Left lobe of liver (tissue), 2 donors: ENCODE results near the gene DYRK4. TPM values are rescaled to one million over a fixed set of nuclear protein-coding genes. Genes with fewer than 3 reads are reported as not detected.
"Not testable (repeated sequence)": the region's sequence is repeated elsewhere in the genome, so short reads cannot be mapped to it uniquely, and the experiment has no call there.

Experiments used
- ATAC-seq: fragments of 200-7000 bp; cut with Tn5 transposase; one replicate; pipeline ENCODE4 v1.9.1; 2020; ENCODE audit warnings: mild to moderate bottlenecking, moderate library complexity
- DNase-seq: peaks from one replicate; pipeline ENCODE4 v3.0.0-alpha.2; 2020; ENCODE audit warnings: low spot score
- total RNA-seq: library from RNA; stranded (reverse); gene quantifications from one replicate; pipeline ENCODE4 v1.2.1, GENCODE V29; 2021
- donor health status: DM: no; HTN: no; CAD: no; lungs with moderate emphysema.
- donor health status: DM: no; HTN: yes; CAD: no.

Gene DYRK4, protein sequence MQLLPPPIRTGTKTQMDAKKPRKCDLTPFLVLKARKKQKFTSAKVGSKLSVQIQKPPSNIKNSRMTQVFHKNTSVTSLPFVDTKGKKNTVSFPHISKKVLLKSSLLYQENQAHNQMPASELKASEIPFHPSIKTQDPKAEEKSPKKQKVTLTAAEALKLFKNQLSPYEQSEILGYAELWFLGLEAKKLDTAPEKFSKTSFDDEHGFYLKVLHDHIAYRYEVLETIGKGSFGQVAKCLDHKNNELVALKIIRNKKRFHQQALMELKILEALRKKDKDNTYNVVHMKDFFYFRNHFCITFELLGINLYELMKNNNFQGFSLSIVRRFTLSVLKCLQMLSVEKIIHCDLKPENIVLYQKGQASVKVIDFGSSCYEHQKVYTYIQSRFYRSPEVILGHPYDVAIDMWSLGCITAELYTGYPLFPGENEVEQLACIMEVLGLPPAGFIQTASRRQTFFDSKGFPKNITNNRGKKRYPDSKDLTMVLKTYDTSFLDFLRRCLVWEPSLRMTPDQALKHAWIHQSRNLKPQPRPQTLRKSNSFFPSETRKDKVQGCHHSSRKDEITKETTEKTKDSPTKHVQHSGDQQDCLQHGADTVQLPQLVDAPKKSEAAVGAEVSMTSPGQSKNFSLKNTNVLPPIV
- 8.7 TPM for total RNA-seq

DNA sequence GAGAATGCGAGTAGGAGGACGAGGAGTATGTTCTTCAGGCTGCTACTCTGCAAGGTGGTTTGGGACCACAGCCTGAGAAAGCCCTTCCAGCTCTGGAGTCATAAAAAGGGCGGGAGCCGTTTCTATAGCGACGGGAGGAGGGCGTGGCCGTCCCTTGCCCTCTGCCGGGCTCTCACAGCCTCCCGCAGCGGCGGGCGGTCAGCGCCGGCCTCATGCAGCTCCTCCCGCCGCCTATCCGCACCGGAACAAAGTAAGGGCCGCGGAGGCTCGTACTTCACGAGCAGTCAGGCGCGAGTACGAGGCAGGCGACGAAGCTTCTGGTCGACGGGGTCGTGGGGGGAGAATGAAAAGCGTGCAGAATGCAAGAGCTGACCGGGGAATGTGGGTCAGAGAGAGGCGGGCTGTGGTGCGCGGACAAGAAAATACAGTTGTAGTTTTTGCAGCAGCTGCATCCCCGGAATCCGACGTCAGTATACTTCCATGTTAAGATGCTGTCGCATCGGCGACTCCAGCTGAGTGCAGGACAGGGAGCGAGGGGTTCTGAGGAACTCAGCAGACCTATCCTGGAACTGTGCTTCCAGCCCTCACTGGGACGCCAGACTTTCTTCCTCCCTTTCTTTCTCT, at the start of gene DYRK4:
TSS of gene DYRK4 (plus strand) at position 175 of the 624 bp plus-strand sequence. CDS start at position 213, 38 bp downstream.
- ATAC-seq (peak; percentile 100), DNase-seq (peak; percentile 80)

DNA sequence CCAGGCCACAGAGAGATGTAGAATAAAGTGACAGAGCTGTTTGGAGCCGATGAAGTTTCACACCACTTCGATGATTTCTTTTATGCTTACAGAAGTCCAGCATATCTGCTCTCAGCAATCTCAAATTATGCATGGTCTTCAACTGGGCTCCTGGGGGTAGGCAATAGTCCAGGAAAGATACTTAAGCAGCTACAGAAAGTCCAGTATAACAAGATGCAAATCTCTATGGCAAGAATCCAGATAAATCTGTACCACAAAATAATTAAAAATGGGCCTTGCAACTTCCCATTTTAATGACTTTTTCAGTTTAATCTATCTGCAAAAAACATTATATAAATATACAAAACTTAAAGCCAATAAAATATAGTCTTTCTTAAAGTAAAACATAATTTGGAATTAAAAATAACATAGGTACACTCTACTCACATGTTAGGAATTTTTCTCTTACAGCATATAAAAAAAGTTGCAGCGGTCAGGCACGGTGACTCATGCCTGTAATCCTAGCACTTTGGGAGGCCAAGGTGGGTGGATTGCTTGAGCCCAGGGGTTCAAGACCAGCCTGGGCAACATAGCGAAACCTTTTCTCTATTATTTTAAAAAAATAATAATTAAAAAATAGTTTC, 43.8 kb upstream of the DYRK4 start:
- no peak for ATAC-seq
- DNase-seq, result no peak

DNA sequence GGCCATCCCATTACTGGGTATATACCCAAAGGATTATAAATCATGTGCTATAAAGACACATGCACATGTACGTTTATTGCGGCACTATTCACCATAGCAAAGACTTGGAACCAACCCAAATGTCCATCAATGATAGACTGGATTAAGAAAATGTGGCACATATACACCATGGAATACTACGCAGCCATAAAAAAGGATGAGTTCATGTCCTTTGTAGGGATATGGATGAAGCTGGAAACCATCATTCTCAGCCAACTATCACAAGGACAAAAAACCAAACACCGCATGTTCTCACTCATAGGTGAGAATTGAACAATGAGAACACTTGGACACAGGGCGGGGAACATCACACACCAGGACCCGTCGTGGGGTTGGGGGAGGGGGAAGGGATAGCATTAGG, 38.6 kb upstream of the DYRK4 start:
- not testable (repeated sequence) for ATAC-seq

DNA sequence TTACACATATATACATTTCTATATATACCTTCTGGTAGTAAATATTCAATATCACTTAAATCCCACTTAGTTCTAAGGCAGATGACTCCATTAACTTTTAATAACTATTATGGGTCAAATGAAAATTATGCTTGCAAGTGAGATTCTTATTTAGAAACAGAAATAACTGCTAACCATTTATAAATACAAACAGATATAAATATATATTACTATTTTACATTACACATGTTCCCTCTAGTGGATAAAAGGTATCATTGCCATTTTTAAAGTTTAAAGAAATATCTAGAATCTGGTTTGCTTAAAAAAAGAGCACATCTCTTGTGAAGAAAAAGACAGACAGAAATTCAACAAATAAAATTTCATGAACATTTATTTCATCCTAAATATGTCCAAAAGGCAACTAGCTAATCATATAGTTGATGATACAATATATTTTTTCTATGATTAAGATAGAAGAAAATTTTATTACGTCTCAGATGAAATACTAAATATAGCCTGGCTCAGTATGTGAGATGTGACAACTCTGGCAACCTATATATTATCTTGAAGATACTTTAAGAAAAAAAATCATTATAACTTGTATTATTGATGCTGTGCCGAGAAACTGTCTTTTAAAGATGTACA, 35.0 kb upstream of the DYRK4 start:
- no peak for ATAC-seq
- DNase-seq, result no peak

More for the DNA sequence above, 38.6 kb upstream of the DYRK4 start:
- DNase-seq, result not testable (repeated sequence)

DNA sequence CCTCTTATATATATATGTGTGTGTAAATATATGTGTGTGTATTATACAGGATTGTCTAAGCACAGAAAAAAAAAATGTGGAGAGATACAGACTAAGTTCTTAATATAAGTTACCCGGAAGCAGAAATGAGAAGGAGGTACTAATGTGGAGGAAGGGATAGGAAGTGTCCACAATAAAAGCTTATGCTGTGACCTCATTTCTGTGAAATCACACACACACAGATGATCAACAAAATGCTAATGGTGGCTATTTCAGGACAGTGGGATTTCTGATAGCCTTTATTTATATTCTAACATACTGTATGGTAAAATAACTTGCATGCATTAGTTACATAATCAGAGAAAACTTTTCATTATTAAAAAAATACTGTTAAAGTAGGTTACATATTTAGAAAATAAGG, 31.8 kb upstream of the DYRK4 start:
- no peak for ATAC-seq

DNA sequence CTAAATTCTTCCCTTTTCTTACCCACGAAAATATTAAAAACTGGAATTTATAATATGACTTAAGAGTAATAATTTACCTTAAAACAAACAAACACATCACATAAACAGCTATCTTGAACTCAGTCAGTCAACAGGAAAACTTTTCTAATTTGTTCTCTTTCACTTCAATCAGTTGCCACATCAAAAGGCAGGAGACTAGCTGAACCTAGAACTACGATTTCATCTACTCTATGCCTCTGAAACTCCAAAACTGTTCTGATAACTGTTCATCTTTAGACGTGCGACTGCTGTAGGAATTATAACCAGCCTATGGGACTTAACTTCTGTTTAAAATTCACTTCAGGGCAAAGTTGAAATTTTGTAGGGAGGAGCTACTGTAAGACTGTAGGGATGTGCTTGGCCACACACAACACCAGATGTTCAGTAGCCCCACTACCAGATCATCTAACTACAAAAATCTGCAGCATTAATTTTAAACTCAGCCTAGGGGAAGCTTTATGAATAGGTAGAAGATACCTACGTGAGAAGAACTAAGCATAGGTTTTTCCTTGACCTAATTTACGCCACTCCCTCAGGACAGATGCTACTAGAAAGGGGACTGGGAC, 30.9 kb upstream of the DYRK4 start:
- ATAC-seq (no peak), DNase-seq (no peak)

More for the DNA sequence above, 31.8 kb upstream of the DYRK4 start:
- no peak for DNase-seq

DNA sequence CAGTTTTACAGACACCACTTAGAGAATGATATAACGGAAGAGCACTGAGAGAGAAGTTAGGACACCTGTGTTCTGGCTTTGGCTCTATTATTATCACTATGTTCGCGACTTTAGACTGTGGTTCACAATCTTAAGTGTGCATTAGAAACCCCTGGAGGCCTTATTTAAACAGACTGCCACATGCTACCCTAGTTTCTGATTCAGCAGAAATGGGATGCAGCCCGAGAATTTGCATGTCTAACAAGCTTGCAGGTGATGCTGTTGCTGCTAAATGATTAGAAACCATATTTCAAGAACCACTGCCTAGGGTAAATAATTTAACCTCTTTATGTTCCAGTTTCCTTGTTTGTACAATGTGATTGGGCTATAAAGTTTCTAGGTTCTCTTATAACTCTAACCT, 26.9 kb upstream of the DYRK4 start:
- ATAC-seq (no peak), DNase-seq (no peak)

DNA sequence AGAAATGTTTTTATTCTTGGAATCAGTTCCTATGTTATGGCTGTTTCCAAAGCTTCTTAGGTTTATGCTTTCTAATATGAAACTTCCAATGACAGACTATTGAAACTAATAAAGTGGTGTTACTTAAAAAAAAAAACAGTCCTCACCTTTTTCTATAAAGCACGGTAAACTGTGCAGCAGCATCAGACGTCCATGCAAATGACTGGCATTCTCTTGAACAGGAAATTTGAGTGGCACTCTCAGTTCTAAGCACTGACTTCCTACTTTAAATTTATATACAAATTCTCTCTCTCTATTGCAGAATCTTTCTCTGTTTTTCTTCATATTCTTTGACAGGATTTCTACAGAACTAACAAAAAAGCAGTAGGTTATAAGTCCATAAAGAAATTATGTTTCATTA, 26.1 kb upstream of the DYRK4 start:
- ATAC-seq, result no peak
- DNase-seq, result no peak

DNA sequence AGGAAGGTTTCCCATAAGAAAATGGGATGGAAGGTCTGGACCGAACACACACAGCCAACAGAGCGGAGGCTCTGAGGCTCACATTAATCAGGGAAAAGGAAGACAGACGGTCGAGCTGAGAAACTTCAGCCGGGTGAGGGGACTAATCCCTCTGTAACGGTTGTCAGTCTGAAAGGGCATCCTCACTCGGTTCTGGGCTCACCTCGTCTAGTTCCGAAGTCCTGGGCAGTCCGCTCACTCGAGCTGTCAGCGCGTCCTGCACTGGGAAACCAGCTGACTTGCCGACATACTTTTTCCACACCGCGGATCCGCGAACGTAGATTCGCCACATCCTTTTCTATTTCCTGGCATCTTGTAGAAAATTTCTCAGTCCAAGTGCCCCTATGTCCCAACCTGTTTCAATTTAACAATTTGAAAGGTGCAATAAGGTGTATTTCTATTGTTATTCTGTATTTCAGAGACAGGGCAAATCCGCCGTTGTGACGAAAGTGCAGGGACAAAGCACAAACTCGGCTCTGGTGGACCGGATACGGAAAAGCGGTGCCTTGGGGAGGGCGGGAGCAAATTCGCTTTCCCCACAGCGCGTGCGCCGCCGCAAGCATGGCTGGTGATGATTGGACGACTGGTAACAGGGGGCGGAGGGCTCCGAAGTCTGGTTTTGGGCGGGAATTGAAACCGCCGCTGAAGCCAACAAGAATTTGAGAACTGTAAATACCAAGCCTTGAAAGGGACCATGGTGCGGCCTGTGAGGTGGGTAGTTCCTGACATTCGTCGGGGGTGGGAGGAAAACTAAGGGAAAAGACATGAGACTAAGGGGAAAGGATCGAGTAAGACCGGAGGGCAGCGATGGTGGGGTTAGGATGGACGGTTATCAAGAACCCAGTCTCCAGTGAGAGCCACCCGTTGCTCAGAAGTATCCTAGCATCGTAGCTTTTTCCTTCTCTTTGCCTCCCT, 23.5 kb upstream of the DYRK4 start, which contains the start of gene RAD51AP1:
TSS of gene RAD51AP1 (plus strand) at position 684 of the 954 bp plus-strand sequence. CDS start at position 734, 50 bp downstream.
- peak; percentile 96 for DNase-seq
- peak; percentile 99 for ATAC-seq

DNA sequence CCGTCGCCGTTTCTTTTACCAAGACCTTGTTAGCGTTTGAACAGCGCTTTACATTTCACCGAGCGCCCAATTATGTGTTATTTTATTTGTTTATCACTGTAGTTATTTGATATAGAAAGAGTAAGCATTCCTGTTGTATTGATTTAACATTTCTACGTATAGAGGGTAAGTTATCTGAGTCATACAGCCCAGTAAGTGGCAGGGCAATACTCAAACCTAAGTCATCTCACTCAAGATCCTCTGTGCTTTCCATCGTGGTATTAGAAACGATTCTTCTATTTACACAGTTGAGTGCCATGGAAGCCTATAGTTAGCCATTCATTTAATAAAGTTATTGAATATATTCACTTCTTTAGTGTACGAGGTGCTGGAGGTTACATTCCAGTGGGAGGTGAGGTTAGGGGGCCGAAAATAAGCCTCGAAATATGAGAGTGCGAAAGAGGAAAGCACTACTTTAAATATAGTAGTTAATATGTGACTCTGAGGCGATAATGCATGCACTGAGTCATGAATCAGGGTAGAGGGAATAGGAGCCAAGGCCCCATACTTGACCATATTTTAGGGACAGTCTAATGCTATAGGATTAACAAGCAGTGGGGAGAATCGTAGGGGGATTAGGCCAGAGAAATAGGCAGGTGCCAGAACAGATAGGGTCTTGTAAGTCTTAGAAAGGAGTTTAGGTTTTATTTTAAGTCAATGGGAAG, 22.7 kb upstream of the DYRK4 start:
- ATAC-seq, result no peak
- no peak for DNase-seq

DNA sequence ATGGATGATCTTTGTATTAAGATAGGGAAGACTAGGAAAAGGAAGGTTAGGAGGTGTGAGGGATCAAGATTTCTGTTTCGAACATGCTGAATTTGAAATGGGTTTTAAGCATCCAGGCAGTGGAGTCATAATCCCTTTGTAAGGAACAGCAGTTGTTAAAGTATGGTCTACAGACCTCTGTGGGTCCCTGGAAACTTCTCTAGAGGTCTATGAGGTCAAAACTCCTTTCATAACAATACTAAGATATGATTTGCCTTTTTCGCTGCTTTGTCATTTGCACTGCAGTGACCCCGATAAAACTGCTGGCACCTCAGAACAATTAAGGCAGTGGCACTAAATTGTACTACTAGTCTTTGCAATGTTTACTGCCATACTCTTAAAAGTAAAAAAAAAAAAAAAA, 21.8 kb upstream of the DYRK4 start:
- no peak for DNase-seq

DNA sequence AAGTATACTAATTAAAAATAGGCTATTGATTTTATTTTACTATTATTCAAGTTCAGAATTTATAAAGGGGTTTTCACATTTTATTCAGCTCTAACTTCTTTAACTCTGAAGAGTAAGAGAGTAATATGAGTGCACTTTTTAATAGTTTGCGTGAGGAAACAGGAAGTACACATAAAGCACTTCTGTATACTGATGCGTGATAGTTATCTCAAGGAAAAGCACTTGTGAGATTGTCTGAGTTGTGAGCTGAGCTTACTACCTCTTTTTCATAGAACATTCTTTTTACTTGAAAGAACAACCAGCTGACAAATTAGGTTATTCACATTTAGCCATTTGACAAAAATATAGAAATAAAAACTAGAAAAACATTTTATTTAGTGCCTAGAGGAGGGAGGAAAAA, 21.4 kb upstream of the DYRK4 start:
- DNase-seq, result no peak
- ATAC-seq, result no peak

More for the DNA sequence above, 21.8 kb upstream of the DYRK4 start:
- no peak for ATAC-seq

DNA sequence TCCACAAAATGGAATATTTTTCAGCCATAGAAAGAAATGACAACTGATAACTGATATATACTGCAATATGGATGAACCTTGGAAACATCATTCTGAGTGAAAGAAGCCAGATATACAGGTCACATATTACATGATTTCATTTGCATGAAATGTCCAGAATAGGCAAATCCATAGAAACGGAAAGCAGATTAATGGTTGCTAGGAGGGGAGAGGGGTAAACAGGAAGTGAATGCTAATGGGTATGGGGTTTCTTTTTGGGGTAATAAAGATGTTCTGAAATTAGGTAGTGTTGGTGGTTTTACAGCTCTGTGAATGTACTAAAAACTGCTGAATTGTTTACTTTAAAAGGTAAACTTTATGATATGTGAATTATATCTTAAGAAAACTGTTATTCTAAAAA, 16.8 kb upstream of the DYRK4 start:
- DNase-seq, result no peak

DNA sequence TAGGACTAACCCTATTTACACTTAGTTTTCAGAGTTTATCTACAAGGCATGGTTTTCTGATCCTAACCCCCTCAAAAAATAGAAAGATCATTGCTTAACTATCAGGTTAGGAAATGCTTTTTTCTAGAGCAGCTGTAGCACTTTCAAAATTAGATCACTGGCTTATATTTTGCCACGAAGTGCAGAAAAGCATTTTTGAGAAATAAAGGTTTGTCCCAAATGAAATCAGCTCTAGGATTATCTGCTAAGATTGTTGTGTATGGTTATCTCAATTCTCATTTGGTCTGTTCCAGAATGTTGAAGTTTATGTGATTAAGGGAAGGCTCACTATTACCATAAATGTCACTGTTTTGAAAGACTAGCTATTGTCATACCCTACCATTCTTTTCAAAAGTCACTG, 9.8 kb upstream of the DYRK4 start:
- ATAC-seq, result no peak
- DNase-seq, result no peak

More for the DNA sequence above, 16.8 kb upstream of the DYRK4 start:
- ATAC-seq, result no peak

DNA sequence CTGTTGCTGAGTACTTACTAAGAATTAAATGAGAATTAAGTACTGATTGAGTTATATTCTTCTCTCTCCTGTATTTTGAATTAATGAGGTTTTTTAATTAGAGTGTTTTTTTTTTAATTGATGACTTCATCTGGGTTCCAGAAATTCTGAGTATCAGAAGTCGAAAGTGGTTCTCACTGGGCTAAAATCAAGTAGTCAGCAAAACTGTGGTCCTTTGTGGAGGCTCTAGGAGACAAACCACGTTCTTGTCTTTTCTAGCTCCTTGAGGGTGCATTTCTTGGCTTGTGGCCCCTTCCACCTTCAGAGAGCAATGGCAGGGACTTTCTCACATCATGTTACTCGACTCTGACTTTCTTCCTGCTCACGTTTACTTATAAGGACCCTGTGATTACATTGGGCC, 8.1 kb upstream of the DYRK4 start:
- ATAC-seq, result no peak
- no peak for DNase-seq

DNA sequence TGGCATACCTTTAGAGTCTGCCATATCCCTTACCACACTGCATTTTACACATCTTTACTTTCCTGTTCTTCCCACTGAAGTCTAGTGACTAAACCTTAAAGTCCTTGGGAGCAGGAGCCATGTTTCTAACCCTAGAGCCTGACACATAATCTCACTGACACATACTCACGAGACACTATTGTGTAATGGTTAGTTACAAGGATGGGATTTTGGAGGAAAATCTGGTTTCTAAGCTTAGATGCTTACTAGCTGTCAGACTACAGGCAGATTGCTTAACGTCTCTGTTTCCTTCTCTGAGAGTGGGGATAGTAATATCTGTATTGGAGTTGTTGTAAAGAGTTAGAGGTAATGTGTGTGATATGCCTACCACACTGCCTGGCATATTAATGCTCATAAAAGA, 6.2 kb upstream of the DYRK4 start:
- ATAC-seq (no peak), DNase-seq (no peak)

DNA sequence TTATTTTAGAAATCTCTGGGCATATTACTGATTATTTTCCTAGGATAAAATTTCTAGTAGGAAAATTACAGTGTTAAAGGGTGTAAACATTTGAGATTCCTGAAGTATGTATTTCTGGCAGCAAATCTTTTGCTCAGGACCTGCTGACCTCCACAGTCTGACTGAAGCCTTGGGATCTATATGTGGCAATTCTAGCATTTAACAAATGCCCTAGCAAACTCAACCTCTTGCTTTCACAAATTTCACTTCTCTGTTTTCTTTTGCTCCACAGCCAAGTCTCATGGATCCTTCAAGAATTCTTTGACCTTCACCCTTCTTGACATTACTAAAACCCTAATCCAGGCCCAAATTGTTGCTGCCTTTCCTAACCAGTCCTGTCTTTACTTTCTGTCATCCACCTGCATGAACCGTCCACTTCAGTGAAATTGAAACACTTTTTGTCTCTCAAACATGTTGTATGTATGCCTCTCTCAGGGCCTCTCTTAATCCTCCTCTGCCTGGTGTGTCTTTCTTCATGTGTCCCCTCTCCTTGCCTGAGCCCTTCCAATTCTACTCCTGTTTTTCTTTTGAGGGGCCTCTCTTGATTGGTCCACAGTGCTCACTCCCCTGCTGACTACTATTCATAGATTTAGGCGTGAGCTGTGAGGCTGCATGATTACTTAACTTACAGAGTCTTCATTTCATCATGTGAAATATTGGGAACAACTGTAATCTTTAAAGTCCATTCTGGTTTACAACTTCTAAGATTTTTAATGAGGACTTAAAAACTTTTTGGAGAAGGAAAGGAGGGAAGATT, 5.1 kb upstream of the DYRK4 start:
- DNase-seq (no peak), ATAC-seq (no peak)

DNA sequence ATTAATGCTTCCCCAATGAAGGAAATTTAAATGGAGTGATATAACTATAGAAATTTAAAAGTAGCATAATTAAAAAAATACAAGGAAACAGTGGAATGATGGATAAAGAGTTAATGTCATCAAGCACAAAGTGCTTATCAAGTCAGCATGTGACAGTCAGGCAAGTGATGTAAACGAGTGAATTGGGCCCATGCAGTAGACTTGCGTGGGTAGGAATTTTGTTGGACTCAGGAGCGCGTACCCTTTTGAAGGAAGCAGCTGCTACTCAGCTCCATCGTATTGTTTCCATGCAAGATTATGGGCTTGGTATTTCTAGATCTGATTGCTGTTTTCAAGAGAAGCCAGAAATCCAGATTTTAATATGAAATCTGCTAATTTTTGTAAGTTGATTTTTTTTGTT, 4.4 kb upstream of the DYRK4 start:
- no peak for DNase-seq
- ATAC-seq, result no peak
